Neural cell (in vitro differentiated cells): ENCODE data around the gene GMDS.

ENCODE experiments used
- MXI1 ChIP-seq: fragments of 450-650 bp; conservative IDR thresholded peaks from 2 replicates; pipeline ENCODE4 v1.6.1; 2014; ENCODE audit warnings: antibody characterized with exemption, mild to moderate bottlenecking; ENCODE audit not compliant: poor library complexity, severe bottlenecking
- POLR2AphosphoS5 ChIP-seq: IDR thresholded peaks from 2 replicates; pipeline ENCODE4 v1.6.1; 2012
- TAF1 ChIP-seq: IDR thresholded peaks from 2 replicates; pipeline ENCODE4 v1.6.1; 2012; ENCODE audit warnings: low read depth
- TF ChIP-seq, protein P1 (sequence below): fragments of 450-650 bp; IDR thresholded peaks from 2 replicates; pipeline ENCODE4 v1.5.1; 2014; ENCODE audit warnings: antibody characterized with exemption, mild to moderate bottlenecking, moderate library complexity; ENCODE audit not compliant: poor library complexity, severe bottlenecking

DNA sequence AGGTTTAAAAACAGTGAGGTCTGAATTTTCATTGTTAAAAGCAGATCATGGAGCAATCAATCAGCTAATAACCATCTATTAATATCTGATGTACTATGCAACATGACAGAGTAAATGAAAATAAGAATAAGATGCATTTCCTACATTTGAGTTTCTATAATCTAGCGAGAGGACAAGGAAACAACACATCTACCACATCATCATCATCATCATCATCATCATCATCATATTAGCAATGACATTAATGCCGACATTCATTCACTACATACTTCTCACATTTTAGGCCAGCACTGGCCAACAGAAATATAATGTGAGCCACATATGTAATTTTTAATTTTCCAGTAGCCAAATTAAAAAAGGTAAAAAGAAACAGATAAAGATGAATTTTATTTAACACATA, 110.0 kb downstream of the GMDS start:
- TF ChIP-seq, protein P1, sequence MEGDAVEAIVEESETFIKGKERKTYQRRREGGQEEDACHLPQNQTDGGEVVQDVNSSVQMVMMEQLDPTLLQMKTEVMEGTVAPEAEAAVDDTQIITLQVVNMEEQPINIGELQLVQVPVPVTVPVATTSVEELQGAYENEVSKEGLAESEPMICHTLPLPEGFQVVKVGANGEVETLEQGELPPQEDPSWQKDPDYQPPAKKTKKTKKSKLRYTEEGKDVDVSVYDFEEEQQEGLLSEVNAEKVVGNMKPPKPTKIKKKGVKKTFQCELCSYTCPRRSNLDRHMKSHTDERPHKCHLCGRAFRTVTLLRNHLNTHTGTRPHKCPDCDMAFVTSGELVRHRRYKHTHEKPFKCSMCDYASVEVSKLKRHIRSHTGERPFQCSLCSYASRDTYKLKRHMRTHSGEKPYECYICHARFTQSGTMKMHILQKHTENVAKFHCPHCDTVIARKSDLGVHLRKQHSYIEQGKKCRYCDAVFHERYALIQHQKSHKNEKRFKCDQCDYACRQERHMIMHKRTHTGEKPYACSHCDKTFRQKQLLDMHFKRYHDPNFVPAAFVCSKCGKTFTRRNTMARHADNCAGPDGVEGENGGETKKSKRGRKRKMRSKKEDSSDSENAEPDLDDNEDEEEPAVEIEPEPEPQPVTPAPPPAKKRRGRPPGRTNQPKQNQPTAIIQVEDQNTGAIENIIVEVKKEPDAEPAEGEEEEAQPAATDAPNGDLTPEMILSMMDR, result no peak
- TF ChIP-seq TAF1 (no peak), MXI1 (no peak), POLR2AphosphoS5 (no peak)
